HepG2 (cell line): ENCODE measurements around the gene MAGIX. TPM values are rescaled to one million over a fixed set of nuclear protein-coding genes. Genes with fewer than 3 reads are reported as not detected.

ENCODE experiments used
- HES4 ChIP-seq: sonication (generic); formaldehyde crosslinking; IDR thresholded peaks from 2 replicates; pipeline ENCODE4 v1.9.0; 2021; ENCODE audit warnings: mild to moderate bottlenecking, missing genetic modification reagents, borderline replicate concordance
- MBD4 ChIP-seq: IDR thresholded peaks from 2 replicates; pipeline ENCODE4 v1.6.1; 2012; ENCODE audit warnings: low read length, inconsistent platforms, borderline replicate concordance
- MIER2 ChIP-seq: IDR thresholded peaks from 2 replicates; pipeline ENCODE4 v1.6.1; 2016; ENCODE audit warnings: missing biosample characterization, missing genetic modification reagents
- PCBP2 ChIP-seq: fragments of 200-400 bp; formaldehyde crosslinking; optimal IDR thresholded peaks from 2 replicates; pipeline ENCODE3; 2018; ENCODE audit warnings: low read length, low read depth; ENCODE audit not compliant: poor library complexity, severe bottlenecking
- POLR2AphosphoS5 ChIP-seq: IDR thresholded peaks from 2 replicates; pipeline ENCODE4 v1.6.1; 2012; ENCODE audit warnings: low read depth, low read length
- RBFOX2 ChIP-seq: fragments of 200-400 bp; formaldehyde crosslinking; IDR thresholded peaks from 2 replicates; pipeline ENCODE4 v1.6.1; 2017; ENCODE audit warnings: low read depth, mild to moderate bottlenecking, low read length
- RFX3 ChIP-seq: IDR thresholded peaks from 2 replicates; pipeline ENCODE4 v1.6.1; 2016; ENCODE audit warnings: missing biosample characterization, missing genetic modification reagents
- SAFB2 ChIP-seq: sonication (generic); formaldehyde crosslinking; IDR thresholded peaks from 2 replicates; pipeline ENCODE4 v1.5.1; 2020; ENCODE audit warnings: missing genetic modification reagents, low read depth, mild to moderate bottlenecking, borderline replicate concordance
- SIX4 ChIP-seq: sonication (generic); formaldehyde crosslinking; IDR thresholded peaks from 2 replicates; pipeline ENCODE4 v1.4.0; 2020; ENCODE audit warnings: missing genetic modification reagents
- SUZ12 ChIP-seq: fragments of 150-350 bp; IDR thresholded peaks from 2 replicates; pipeline ENCODE4 v1.6.1; 2014; ENCODE audit warnings: low read depth, low read length
- TCF12 ChIP-seq, 2 experiments: fragments of 450-650 bp in 1 of 2; sonication (generic) in 1 of 2; formaldehyde crosslinking in 1 of 2; IDR thresholded peaks; 2 replicates each; pipeline versions ENCODE4 v1.6.1 to v1.8.0; 2017 to 2022; ENCODE audit warnings: antibody characterized with exemption in 1 of 2, mild to moderate bottlenecking in 1 of 2, missing genetic modification reagents in 1 of 2, moderate library complexity in 1 of 2
- U2AF2 ChIP-seq: fragments of 200-400 bp; formaldehyde crosslinking; IDR thresholded peaks from 2 replicates; pipeline ENCODE4 v1.6.1; 2017; ENCODE audit warnings: low read depth, mild to moderate bottlenecking, low read length
- ZNF143 ChIP-seq: sonication (generic); formaldehyde crosslinking; IDR thresholded peaks from 2 replicates; pipeline ENCODE4 v1.4.0; 2020; ENCODE audit warnings: missing genetic modification reagents
- ZNF224 ChIP-seq: sonication (generic); formaldehyde crosslinking; IDR thresholded peaks from 2 replicates; pipeline ENCODE4 v1.5.0; 2020; ENCODE audit warnings: mild to moderate bottlenecking, missing genetic modification reagents
- ZNF225 ChIP-seq: sonication (generic); formaldehyde crosslinking; IDR thresholded peaks from 2 replicates; pipeline ENCODE4 v1.4.0; 2020; ENCODE audit warnings: mild to moderate bottlenecking, missing genetic modification reagents
- ZNF33B ChIP-seq: sonication (generic); formaldehyde crosslinking; IDR thresholded peaks from 2 replicates; pipeline ENCODE4 v1.5.1; 2020; ENCODE audit warnings: mild to moderate bottlenecking, missing genetic modification reagents
- ZNF383 ChIP-seq: sonication (generic); formaldehyde crosslinking; IDR thresholded peaks from 2 replicates; pipeline ENCODE4 v1.4.0; 2020; ENCODE audit warnings: missing genetic modification reagents, mild to moderate bottlenecking, borderline replicate concordance
- ZNF644 ChIP-seq: IDR thresholded peaks from 2 replicates; pipeline ENCODE4 v1.6.1; 2016; ENCODE audit warnings: low read depth
- ZNF781 ChIP-seq: sonication (generic); formaldehyde crosslinking; IDR thresholded peaks from 2 replicates; pipeline ENCODE4 v1.5.1; 2020; ENCODE audit warnings: borderline replicate concordance, mild to moderate bottlenecking, missing genetic modification reagents; ENCODE audit errors: not compliant biosample characterization
- ZSCAN12 ChIP-seq: sonication (generic); formaldehyde crosslinking; IDR thresholded peaks from 2 replicates; pipeline ENCODE4 v1.9.0; 2021; ENCODE audit warnings: mild to moderate bottlenecking, missing genetic modification reagents
- polyA plus RNA-seq, 8 experiments: library from polyadenylated mRNA; depleted of rRNA in 3 of 8; stranded (reverse) in 7 of 8; unstranded in 1 of 8; fragments of >200 nt; fragmentation: Illumina TruSeq in 4 of 8; extraction: Trizol in 4 of 8; gene quantifications; 2 replicates each; pipeline versions ENCODE4 v1.2.1 to v1.2.3, GENCODE V29; 2011 to 2016; ENCODE audit warnings: low read depth in 4 of 8, missing spikeins in 1 of 8, mixed read lengths in 1 of 8; ENCODE audit not compliant: insufficient read depth in 1 of 8
- total RNA-seq, 5 experiments: library from RNA; depleted of rRNA; stranded (reverse); fragments of >200 nt; fragmentation: Illumina TruSeq; extraction: Trizol; gene quantifications; 2 replicates each; pipeline ENCODE4 v1.2.3, GENCODE V29; 2016; ENCODE audit warnings: low read depth in 1 of 5
- TF ChIP-seq, protein P1 (sequence below): sonication (generic); formaldehyde crosslinking; IDR thresholded peaks from 2 replicates; pipeline ENCODE4 v1.5.1; 2020; ENCODE audit warnings: missing genetic modification reagents, mild to moderate bottlenecking, borderline replicate concordance
- TF ChIP-seq, protein P2 (sequence below): sonication (generic); formaldehyde crosslinking; IDR thresholded peaks from 2 replicates; pipeline ENCODE4 v1.4.0; 2020; ENCODE audit warnings: mild to moderate bottlenecking, missing genetic modification reagents
- TF ChIP-seq, protein P3 (sequence below): sonication (generic); formaldehyde crosslinking; IDR thresholded peaks from 2 replicates; pipeline ENCODE4 v1.4.0; 2020; ENCODE audit warnings: missing genetic modification reagents
- TF ChIP-seq, protein P4 (sequence below): sonication (generic); formaldehyde crosslinking; IDR thresholded peaks from 2 replicates; pipeline ENCODE4 v1.8.0; 2022; ENCODE audit warnings: missing genetic modification reagents, mild to moderate bottlenecking, moderate library complexity, borderline replicate concordance

MAGIX gene
- total and polyA plus RNA-seq, 2 of the 13 experiments (the other 11 are each of a cell fraction or from before 2014, with no cell fraction given): 0.63 to 1.2 TPM

DNA sequence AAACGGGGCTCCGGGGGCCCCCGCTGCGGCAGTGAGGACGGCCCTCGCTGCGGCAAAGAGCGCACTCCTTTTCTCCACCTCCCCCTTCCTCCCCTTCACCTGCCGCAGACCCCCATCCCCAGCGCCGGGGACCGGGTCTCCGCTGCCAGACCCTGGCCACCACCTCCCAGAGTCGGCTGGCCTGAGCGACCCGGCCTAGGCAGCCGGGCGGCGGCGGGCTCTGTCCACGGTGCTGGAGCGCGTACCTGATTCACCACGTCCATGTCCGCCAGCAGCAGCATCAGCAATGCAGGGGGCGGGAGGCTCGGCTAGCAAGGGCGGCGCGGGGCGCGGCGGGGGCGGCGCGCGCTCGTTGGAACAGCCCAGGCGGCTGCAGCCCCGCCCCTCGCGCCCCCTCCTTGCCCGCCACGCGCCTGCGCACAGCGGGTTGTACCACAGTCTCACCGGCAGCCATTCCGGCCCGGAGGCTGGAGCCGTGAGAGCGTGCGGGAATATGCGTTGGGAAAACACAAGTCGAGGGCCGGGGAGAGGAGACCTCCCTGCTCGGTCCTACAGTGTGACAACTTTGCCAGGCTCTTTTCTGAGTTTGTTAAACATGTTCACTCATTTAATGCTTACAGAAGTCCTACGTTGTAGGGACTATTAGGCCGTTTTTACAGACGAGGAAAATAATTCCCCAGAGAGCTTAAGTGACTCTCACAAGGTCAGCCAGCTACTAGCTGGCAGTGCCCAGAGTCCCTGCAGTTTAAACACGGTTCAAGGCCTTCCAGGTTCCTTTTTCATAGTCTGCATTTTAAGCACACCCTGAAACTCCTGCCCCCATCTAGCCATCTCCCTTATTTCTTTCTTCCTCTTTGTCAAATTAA is 37.6 kb downstream of the MAGIX start, which contains the start of gene SYP (continued):
- TF ChIP-seq, protein P1, sequence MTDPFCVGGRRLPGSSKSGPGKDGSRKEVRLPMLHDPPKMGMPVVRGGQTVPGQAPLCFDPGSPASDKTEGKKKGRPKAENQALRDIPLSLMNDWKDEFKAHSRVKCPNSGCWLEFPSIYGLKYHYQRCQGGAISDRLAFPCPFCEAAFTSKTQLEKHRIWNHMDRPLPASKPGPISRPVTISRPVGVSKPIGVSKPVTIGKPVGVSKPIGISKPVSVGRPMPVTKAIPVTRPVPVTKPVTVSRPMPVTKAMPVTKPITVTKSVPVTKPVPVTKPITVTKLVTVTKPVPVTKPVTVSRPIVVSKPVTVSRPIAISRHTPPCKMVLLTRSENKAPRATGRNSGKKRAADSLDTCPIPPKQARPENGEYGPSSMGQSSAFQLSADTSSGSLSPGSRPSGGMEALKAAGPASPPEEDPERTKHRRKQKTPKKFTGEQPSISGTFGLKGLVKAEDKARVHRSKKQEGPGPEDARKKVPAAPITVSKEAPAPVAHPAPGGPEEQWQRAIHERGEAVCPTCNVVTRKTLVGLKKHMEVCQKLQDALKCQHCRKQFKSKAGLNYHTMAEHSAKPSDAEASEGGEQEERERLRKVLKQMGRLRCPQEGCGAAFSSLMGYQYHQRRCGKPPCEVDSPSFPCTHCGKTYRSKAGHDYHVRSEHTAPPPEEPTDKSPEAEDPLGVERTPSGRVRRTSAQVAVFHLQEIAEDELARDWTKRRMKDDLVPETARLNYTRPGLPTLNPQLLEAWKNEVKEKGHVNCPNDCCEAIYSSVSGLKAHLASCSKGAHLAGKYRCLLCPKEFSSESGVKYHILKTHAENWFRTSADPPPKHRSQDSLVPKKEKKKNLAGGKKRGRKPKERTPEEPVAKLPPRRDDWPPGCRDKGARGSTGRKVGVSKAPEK (CRISPR knock-in tag): no peak
- TF ChIP-seq ZNF644 (CRISPR knock-in tag): no peak
- TF ChIP-seq RBFOX2: peak; percentile 76
- TF ChIP-seq MBD4: no peak
- TF ChIP-seq PCBP2: no peak
- TF ChIP-seq SUZ12: no peak
- no peak for TF ChIP-seq ZSCAN12
- peak; percentile 98 for TF ChIP-seq MIER2
- no peak for TF ChIP-seq ZNF383 (CRISPR knock-in tag)
- no peak for TF ChIP-seq ZNF224 (CRISPR knock-in tag)
- peak; percentile 63; the same call in 1 of the 2 replicates for TF ChIP-seq SAFB2 (CRISPR knock-in tag)
- TF ChIP-seq U2AF2: no peak
- no peak for TF ChIP-seq TCF12 (IDR thresholded peaks at IDR 0.05)
- TF ChIP-seq TCF12 (CRISPR knock-in tag; IDR thresholded peaks at IDR 0.05): peak; percentile 43; the same call in 1 of the 2 replicates
- no peak for TF ChIP-seq ZNF225 (CRISPR knock-in tag)
- no peak for TF ChIP-seq RFX3 (CRISPR knock-in tag)
- TF ChIP-seq, protein P2, sequence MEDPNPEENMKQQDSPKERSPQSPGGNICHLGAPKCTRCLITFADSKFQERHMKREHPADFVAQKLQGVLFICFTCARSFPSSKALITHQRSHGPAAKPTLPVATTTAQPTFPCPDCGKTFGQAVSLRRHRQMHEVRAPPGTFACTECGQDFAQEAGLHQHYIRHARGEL (CRISPR knock-in tag): no peak
- TF ChIP-seq ZNF143 (CRISPR knock-in tag): no peak
- TF ChIP-seq POLR2AphosphoS5: peak; percentile 82
- TF ChIP-seq, protein P3, sequence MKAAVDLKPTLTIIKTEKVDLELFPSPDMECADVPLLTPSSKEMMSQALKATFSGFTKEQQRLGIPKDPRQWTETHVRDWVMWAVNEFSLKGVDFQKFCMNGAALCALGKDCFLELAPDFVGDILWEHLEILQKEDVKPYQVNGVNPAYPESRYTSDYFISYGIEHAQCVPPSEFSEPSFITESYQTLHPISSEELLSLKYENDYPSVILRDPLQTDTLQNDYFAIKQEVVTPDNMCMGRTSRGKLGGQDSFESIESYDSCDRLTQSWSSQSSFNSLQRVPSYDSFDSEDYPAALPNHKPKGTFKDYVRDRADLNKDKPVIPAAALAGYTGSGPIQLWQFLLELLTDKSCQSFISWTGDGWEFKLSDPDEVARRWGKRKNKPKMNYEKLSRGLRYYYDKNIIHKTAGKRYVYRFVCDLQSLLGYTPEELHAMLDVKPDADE (CRISPR knock-in tag): no peak
- peak; percentile 96 for TF ChIP-seq HES4 (CRISPR knock-in tag)
- TF ChIP-seq, protein P4, sequence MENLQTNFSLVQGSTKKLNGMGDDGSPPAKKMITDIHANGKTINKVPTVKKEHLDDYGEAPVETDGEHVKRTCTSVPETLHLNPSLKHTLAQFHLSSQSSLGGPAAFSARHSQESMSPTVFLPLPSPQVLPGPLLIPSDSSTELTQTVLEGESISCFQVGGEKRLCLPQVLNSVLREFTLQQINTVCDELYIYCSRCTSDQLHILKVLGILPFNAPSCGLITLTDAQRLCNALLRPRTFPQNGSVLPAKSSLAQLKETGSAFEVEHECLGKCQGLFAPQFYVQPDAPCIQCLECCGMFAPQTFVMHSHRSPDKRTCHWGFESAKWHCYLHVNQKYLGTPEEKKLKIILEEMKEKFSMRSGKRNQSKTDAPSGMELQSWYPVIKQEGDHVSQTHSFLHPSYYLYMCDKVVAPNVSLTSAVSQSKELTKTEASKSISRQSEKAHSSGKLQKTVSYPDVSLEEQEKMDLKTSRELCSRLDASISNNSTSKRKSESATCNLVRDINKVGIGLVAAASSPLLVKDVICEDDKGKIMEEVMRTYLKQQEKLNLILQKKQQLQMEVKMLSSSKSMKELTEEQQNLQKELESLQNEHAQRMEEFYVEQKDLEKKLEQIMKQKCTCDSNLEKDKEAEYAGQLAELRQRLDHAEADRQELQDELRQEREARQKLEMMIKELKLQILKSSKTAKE: no peak; the same call in 1 of the 2 replicates
- peak; percentile 49; the same call in 1 of the 2 replicates for TF ChIP-seq ZNF33B (CRISPR knock-in tag)
- TF ChIP-seq SIX4 (CRISPR knock-in tag): no peak
- no peak for TF ChIP-seq ZNF781 (CRISPR knock-in tag)
